H1 (cell line): ENCODE results near the gene EED. TPM values are rescaled to one million over a fixed set of nuclear protein-coding genes. Genes with fewer than 3 reads are reported as not detected.

Experiments
- CTCF ChIA-PET: fragments of 300-600 bp; sonication (Branson Sonifier 250); formaldehyde crosslinking; loops from one replicate; lab custom pipeline; 2021; ENCODE audit not compliant: partially characterized antibody; lab: Charles Lee
- POLR2A ChIA-PET: fragments of 300-600 bp; sonication (Branson Sonifier 250); formaldehyde crosslinking; loops from one replicate; lab custom pipeline; 2021; ENCODE audit warnings: inconsistent platforms; ENCODE audit not compliant: partially characterized antibody; lab: Charles Lee
- DNase-seq, 2 experiments: peaks; one replicate each; pipeline versions ENCODE4 v3.0.0 to v3.0.0-alpha.2; 2010 to 2022; ENCODE audit warnings: low spot score in 2 of 2, low read depth in 1 of 2, mixed read lengths in 1 of 2
- FAIRE-seq: peaks from 2 replicates; lab custom pipeline; 2011; peaks lifted over from hg19 to GRCh38; lab: Jason Lieb, UNC
- H2AFZ ChIP-seq: 2 replicates; pipeline ENCODE4 v1.8.1; 2012; ENCODE audit warnings: low read length, inconsistent platforms
- H2AK5ac ChIP-seq: 2 replicates; pipeline ENCODE4 v1.6.1; 2013; ENCODE audit warnings: low read depth, low read length
- H2BK120ac ChIP-seq: replicated peaks from 2 replicates; pipeline ENCODE3; 2013; ENCODE audit warnings: low read depth, low read length, inconsistent platforms
- H2BK12ac ChIP-seq: 2 replicates; pipeline ENCODE4 v1.6.1; 2013; ENCODE audit warnings: low read depth, low read length
- H2BK15ac ChIP-seq: 2 replicates; pipeline ENCODE4 v1.6.1; 2013; ENCODE audit warnings: low read length
- H2BK20ac ChIP-seq: 2 replicates; pipeline ENCODE4 v1.6.1; 2013; ENCODE audit warnings: low read length
- H2BK5ac ChIP-seq: 2 replicates; pipeline ENCODE4 v1.6.1; 2013; ENCODE audit warnings: low read depth, low read length
- H3K14ac ChIP-seq: 2 replicates; pipeline ENCODE4 v1.6.1; 2013; ENCODE audit warnings: inconsistent platforms; ENCODE audit not compliant: insufficient read length
- H3K18ac ChIP-seq: 2 replicates; pipeline ENCODE4 v1.6.1; 2013; ENCODE audit warnings: low read length; ENCODE audit errors: extremely low read depth
- H3K23ac ChIP-seq: 2 replicates; pipeline ENCODE4 v1.6.1; 2013; ENCODE audit warnings: inconsistent platforms; ENCODE audit not compliant: insufficient read length
- H3K23me2 ChIP-seq: 2 replicates; pipeline ENCODE4 v1.6.1; 2013; ENCODE audit warnings: low read depth, low read length
- H3K27ac ChIP-seq: 2 replicates; pipeline ENCODE4 v1.6.1; 2011; ENCODE audit warnings: low read depth, low read length, inconsistent platforms
- H3K27me3 ChIP-seq, 4 experiments: replicated peaks in 1 of 4; 1 replicate in 1 of 4; 2 replicates in 3 of 4; pipeline versions ENCODE4 v1.6.1 to v1.8.1; 2011 to 2013; ENCODE audit warnings: low read length in 3 of 4, mild to moderate bottlenecking in 3 of 4, inconsistent platforms in 2 of 4, mixed read lengths in 2 of 4, moderate library complexity in 1 of 4; ENCODE audit not compliant: control insufficient read depth in 3 of 4, insufficient read depth in 3 of 4; ENCODE audit errors: extremely low read depth in 1 of 4
- H3K36me3 ChIP-seq, 4 experiments: 2 replicates each; pipeline versions ENCODE4 v1.6.1 to v1.8.1; 2011 to 2013; ENCODE audit warnings: mild to moderate bottlenecking in 4 of 4, low read length in 3 of 4, moderate library complexity in 2 of 4, control low read depth in 1 of 4, inconsistent platforms in 1 of 4; ENCODE audit not compliant: insufficient read depth in 4 of 4, control insufficient read depth in 2 of 4
- H3K4ac ChIP-seq: replicated peaks from 2 replicates; pipeline ENCODE3; 2013; ENCODE audit warnings: low read length, low read depth, mixed read lengths, inconsistent platforms; ENCODE audit not compliant: insufficient read length
- H3K4me1 ChIP-seq, 4 experiments: replicated peaks in 1 of 4; 1 replicate in 1 of 4; 2 replicates in 3 of 4; pipeline versions ENCODE4 v1.6.1 to v1.8.1; 2011 to 2013; ENCODE audit warnings: low read length in 3 of 4, inconsistent platforms in 2 of 4, mixed read lengths in 1 of 4; ENCODE audit not compliant: insufficient read depth in 4 of 4, control insufficient read depth in 3 of 4
- H3K4me2 ChIP-seq, 2 experiments: 2 replicates each; pipeline versions ENCODE4 v1.6.1 to v1.8.1; 2011 to 2013; ENCODE audit warnings: low read depth in 2 of 2, low read length in 2 of 2, control low read depth in 1 of 2, inconsistent platforms in 1 of 2, mild to moderate bottlenecking in 1 of 2; ENCODE audit not compliant: insufficient read depth in 1 of 2
- H3K4me3 ChIP-seq, 4 experiments: fragments of 200-600, 300-600 bp in 1 of 4; sonication (generic), shearing (Covaris generic), sonication (Bioruptor Twin) in 1 of 4; 2 replicates each; pipeline versions ENCODE4 v1.5.1 to v1.8.1; 2011 to 2016; ENCODE audit warnings: low read length in 4 of 4, low read depth in 3 of 4, control low read depth in 2 of 4, inconsistent platforms in 2 of 4, mild to moderate bottlenecking in 2 of 4, mixed read lengths in 1 of 4, moderate library complexity in 1 of 4; ENCODE audit not compliant: insufficient read depth in 2 of 4; ENCODE audit errors: extremely low read depth in 1 of 4
- H3K56ac ChIP-seq: replicated peaks from 2 replicates; pipeline ENCODE3; 2013; ENCODE audit warnings: low read depth, mild to moderate bottlenecking, mixed read lengths, low read length, inconsistent platforms; ENCODE audit not compliant: insufficient read length
- H3K79me1 ChIP-seq: 2 replicates; pipeline ENCODE4 v1.6.1; 2013; ENCODE audit warnings: low read depth, low read length, control low read depth
- H3K79me2 ChIP-seq, 2 experiments: 2 replicates each; pipeline versions ENCODE4 v1.6.1 to v1.8.1; 2012 to 2013; ENCODE audit warnings: low read length in 2 of 2, mild to moderate bottlenecking in 2 of 2, inconsistent platforms in 1 of 2; ENCODE audit not compliant: insufficient read depth in 2 of 2, control insufficient read depth in 1 of 2
- H3K9ac ChIP-seq, 4 experiments: replicated peaks in 1 of 4; 1 replicate in 1 of 4; 2 replicates in 3 of 4; pipeline versions ENCODE4 v1.6.1 to v1.8.1; 2011 to 2013; ENCODE audit warnings: low read depth in 3 of 4, low read length in 3 of 4, control low read depth in 2 of 4, mild to moderate bottlenecking in 2 of 4, moderate library complexity in 2 of 4, inconsistent platforms in 1 of 4; ENCODE audit errors: extremely low read depth in 1 of 4
- H3K9me3 ChIP-seq, 2 experiments: 2 replicates each; pipeline versions ENCODE4 v1.6.1 to v1.8.1; 2012 to 2013; ENCODE audit warnings: mild to moderate bottlenecking in 2 of 2, moderate library complexity in 2 of 2, control low read depth in 1 of 2, inconsistent platforms in 1 of 2, low read depth in 1 of 2, low read length in 1 of 2, mixed read lengths in 1 of 2; ENCODE audit not compliant: insufficient read depth in 2 of 2
- H4K20me1 ChIP-seq, 2 experiments: replicated peaks in 1 of 2; 2 replicates each; pipeline versions ENCODE3 to v1.8.1; 2011 to 2013; ENCODE audit warnings: inconsistent platforms in 2 of 2, low read length in 2 of 2, mild to moderate bottlenecking in 1 of 2; ENCODE audit not compliant: insufficient read depth in 2 of 2, control insufficient read depth in 1 of 2
- H4K5ac ChIP-seq: 2 replicates; pipeline ENCODE4 v1.6.1; 2013; ENCODE audit warnings: low read length, low read depth, mixed read lengths, inconsistent platforms; ENCODE audit not compliant: insufficient read length
- H4K8ac ChIP-seq: 2 replicates; pipeline ENCODE4 v1.8.0; 2013; ENCODE audit warnings: mild to moderate bottlenecking, moderate library complexity, low read length, inconsistent platforms; ENCODE audit not compliant: insufficient read depth; ENCODE audit errors: extremely low read depth
- H4K91ac ChIP-seq: replicated peaks from 2 replicates; pipeline ENCODE3; 2013; ENCODE audit warnings: low read length, mixed read lengths, inconsistent platforms; ENCODE audit not compliant: insufficient read length
- KDM1A ChIP-seq: fragments of 200-600, 300-600 bp; sonication (generic); IDR thresholded peaks from 2 replicates; pipeline ENCODE4 v1.7.1; 2016; ENCODE audit warnings: mild to moderate bottlenecking, low read length, borderline replicate concordance
- polyA plus RNA-seq, 7 experiments: library from polyadenylated mRNA; depleted of rRNA in 3 of 7; stranded (reverse) in 5 of 7; unstranded in 2 of 7; fragments of >200 nt in 5 of 7; fragments of 200-250 nt in 2 of 7; gene quantifications; 1 replicate in 5 of 7; 2 replicates in 1 of 7; 4 replicates in 1 of 7; pipeline versions ENCODE4 v1.2.1 to v1.2.3, GENCODE V29; 2011 to 2013; ENCODE audit warnings: missing spikeins in 2 of 7, mixed read lengths in 2 of 7
- total RNA-seq: library from RNA; stranded (reverse); fragmentation: NEBNext Ultra II Directional; extraction: Animal tissue kit (Norgen Biotek cat#: 25700); gene quantifications from 2 replicates; pipeline ENCODE4 v1.2.1, GENCODE V29; 2021

The EED gene
- total and polyA plus RNA-seq, 2 of the 8 experiments (the other 6 are each of a cell fraction or from before 2014, with no cell fraction given) = 12.6 to 26.9 TPM

GRCh38 chr11:86257446-86257845, 12.9 kb downstream of the EED start:
- H3K9me3 ChIP-seq = no peaks in the 10 kb centered on the region
- H2BK5ac ChIP-seq = no peak overlapping the region
- DNase-seq (no peak), FAIRE-seq (no peak)
- H3K4ac ChIP-seq = no peak overlapping the region
- H3K23me2 ChIP-seq = no peaks in the 10 kb centered on the region
- no peaks in the 10 kb centered on the region for H3K27me3 ChIP-seq
- H3K27ac ChIP-seq = no peak overlapping the region
- no peak for TF ChIP-seq KDM1A
- no peaks in the 10 kb centered on the region for H3K4me1 ChIP-seq
- no peak overlapping the region for H2BK12ac ChIP-seq
- peaks cover 3 to 32% (median 7%) of the 10 kb centered on the region in 4 experiments; a peak in 6 of 8 replicates for H3K36me3 ChIP-seq
- CTCF ChIA-PET = interaction anchor here (0.6 kb wide), 1 partner anchor 512 kb away, joined by 3 read pairs; no protein-coding TSS in a partner anchor
- H3K79me2 ChIP-seq = peaks cover 0 to 19% of the 10 kb centered on the region in 2 experiments; a peak in 3 of 4 replicates
- no peak overlapping the region for H3K18ac ChIP-seq
- H3K56ac ChIP-seq = no peak overlapping the region
- H3K23ac ChIP-seq = no peak overlapping the region
- no peak overlapping the region for H2AK5ac ChIP-seq
- no peak overlapping the region for H4K5ac ChIP-seq
- no peak overlapping the region for H2BK20ac ChIP-seq
- H4K91ac ChIP-seq = no peak overlapping the region
- no peak overlapping the region for H2BK120ac ChIP-seq
- peaks cover 0 to 2% of the 10 kb centered on the region in 2 experiments for H4K20me1 ChIP-seq
- no peak overlapping the region for H3K4me3 ChIP-seq
- POLR2A ChIA-PET = interaction anchor here (1.0 kb wide), 1 partner anchor 12 kb away, joined by 3 read pairs; no protein-coding TSS in a partner anchor
- no peak overlapping the region for H2BK15ac ChIP-seq
- no peak overlapping the region for H3K9ac ChIP-seq
- H4K8ac ChIP-seq = no peak overlapping the region
- no peak overlapping the region for H3K4me2 ChIP-seq
- no peak overlapping the region for H2AFZ ChIP-seq
- no peaks in the 10 kb centered on the region; the same call in 1 of the 2 replicates for H3K79me1 ChIP-seq
- no peak overlapping the region for H3K14ac ChIP-seq
